HepG2 (cell line): ENCODE measurements around the gene PCYT2. TPM values are rescaled to one million over a fixed set of nuclear protein-coding genes. Genes with fewer than 3 reads are reported as not detected.
A peak's percentile ranks its signal among the peaks of the same experiment; 100 is the strongest.

Source experiments
- ATF7-NPFF ChIP-seq: sonication (generic); formaldehyde crosslinking; IDR thresholded peaks from 2 replicates; pipeline ENCODE4 v1.8.1; 2023; ENCODE audit warnings: mild to moderate bottlenecking, low read depth, missing genetic modification reagents, moderate library complexity
- GABPB1 ChIP-seq: IDR thresholded peaks from 2 replicates; pipeline ENCODE4 v1.6.1; 2016; ENCODE audit warnings: mild to moderate bottlenecking, missing genetic modification reagents, moderate library complexity, missing compliant biosample characterization
- MAFG ChIP-seq: sonication (generic); formaldehyde crosslinking; IDR thresholded peaks from 2 replicates; pipeline ENCODE4 v1.5.1; 2020; ENCODE audit warnings: mild to moderate bottlenecking, missing genetic modification reagents
- POLR2A ChIP-seq, 2 experiments: IDR thresholded peaks; 2 replicates each; pipeline ENCODE4 v1.6.1; 2011; ENCODE audit warnings: low read depth in 2 of 2, low read length in 2 of 2, mild to moderate bottlenecking in 1 of 2, moderate library complexity in 1 of 2; ENCODE audit not compliant: insufficient read depth in 1 of 2
- ZKSCAN5 ChIP-seq: sonication (generic); formaldehyde crosslinking; IDR thresholded peaks from 2 replicates; pipeline ENCODE4 v1.5.1; 2020; ENCODE audit warnings: mild to moderate bottlenecking, missing genetic modification reagents
- ZNF281 ChIP-seq: sonication (generic); formaldehyde crosslinking; IDR thresholded peaks from 2 replicates; pipeline ENCODE4 v1.4.0; 2020; ENCODE audit warnings: missing genetic modification reagents, borderline replicate concordance
- ZNF678 ChIP-seq: sonication (generic); formaldehyde crosslinking; IDR thresholded peaks from 2 replicates; pipeline ENCODE4 v1.4.0; 2020; ENCODE audit warnings: mild to moderate bottlenecking, missing genetic modification reagents
- ZNF768 ChIP-seq: sonication (generic); formaldehyde crosslinking; IDR thresholded peaks from 2 replicates; pipeline ENCODE4 v1.4.0; 2020; ENCODE audit warnings: missing genetic modification reagents
- polyA plus RNA-seq, 8 experiments: library from polyadenylated mRNA; depleted of rRNA in 3 of 8; stranded (reverse) in 7 of 8; unstranded in 1 of 8; fragments of >200 nt; fragmentation: Illumina TruSeq in 4 of 8; extraction: Trizol in 4 of 8; gene quantifications; 2 replicates each; pipeline versions ENCODE4 v1.2.1 to v1.2.3, GENCODE V29; 2011 to 2016; ENCODE audit warnings: low read depth in 4 of 8, missing spikeins in 1 of 8, mixed read lengths in 1 of 8; ENCODE audit not compliant: insufficient read depth in 1 of 8
- total RNA-seq, 5 experiments: library from RNA; depleted of rRNA; stranded (reverse); fragments of >200 nt; fragmentation: Illumina TruSeq; extraction: Trizol; gene quantifications; 2 replicates each; pipeline ENCODE4 v1.2.3, GENCODE V29; 2016; ENCODE audit warnings: low read depth in 1 of 5
- TF ChIP-seq, protein P1 (sequence below): sonication (generic); formaldehyde crosslinking; IDR thresholded peaks from 2 replicates; pipeline ENCODE4 v1.5.0; 2020; ENCODE audit warnings: mild to moderate bottlenecking, missing genetic modification reagents, borderline replicate concordance
- TF ChIP-seq, protein P2 (sequence below): sonication (generic); formaldehyde crosslinking; IDR thresholded peaks from 2 replicates; pipeline ENCODE4 v1.5.1; 2020; ENCODE audit warnings: mild to moderate bottlenecking, missing genetic modification reagents, moderate library complexity
- TF ChIP-seq, protein P3 (sequence below): sonication (generic); formaldehyde crosslinking; IDR thresholded peaks from 2 replicates; pipeline ENCODE4 v1.4.0; 2020; ENCODE audit warnings: missing genetic modification reagents
- TF ChIP-seq, protein P4 (sequence below): fragments of 450-650 bp; IDR thresholded peaks from 2 replicates; pipeline ENCODE4 v1.6.1; 2017

PCYT2 gene
- total and polyA plus RNA-seq, 2 of the 13 experiments (the other 11 are each of a cell fraction or from before 2014, with no cell fraction given): 147 to 297 TPM

DNA sequence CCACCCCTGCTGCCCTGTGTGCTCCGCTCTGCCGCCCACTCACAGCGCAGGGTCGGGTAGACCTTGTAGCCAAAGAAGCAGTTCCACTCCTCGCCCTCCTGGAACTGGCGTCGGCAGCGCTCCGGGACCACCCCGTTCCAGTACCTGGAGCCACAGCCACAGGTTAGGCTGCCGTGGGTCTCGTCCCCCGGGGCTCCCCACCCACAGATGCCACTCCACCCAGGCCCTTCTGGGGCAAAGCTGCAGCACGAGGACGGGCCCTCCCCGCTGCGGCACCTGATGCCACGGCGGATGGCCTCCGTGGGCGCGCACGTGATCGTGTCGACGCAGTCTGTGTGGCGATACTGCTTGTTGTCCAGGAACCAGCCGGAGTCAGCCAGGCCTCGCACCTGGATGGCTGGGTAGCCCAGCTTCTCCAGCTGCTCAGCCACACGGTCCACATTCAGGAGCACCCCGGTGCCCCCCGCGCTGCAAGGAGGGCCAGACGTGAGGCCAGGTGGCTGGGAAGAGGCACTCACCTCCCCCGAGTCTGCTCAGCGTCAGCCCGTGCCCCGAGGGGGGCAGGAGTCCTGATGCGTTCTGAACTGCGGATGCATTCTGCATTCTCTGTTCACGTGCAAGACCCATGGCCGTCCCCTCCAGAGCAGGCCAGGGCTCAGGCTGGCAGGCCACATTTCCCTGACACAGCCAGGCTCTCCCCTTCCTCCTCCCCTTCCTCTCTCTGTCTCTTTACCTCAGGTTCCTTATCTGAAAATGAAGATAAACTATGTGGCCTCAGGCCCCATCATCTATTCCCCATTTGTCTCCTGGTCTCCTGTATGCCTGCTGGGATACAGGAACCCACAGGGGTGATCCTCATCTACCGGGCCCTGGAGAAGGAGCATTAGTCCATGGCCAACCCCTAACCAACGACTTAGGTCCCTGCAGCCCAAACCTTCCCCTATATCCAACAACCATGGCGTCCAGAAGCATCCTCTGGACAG, 45.7 kb upstream of the PCYT2 start (continued):
- TF ChIP-seq, protein P1, sequence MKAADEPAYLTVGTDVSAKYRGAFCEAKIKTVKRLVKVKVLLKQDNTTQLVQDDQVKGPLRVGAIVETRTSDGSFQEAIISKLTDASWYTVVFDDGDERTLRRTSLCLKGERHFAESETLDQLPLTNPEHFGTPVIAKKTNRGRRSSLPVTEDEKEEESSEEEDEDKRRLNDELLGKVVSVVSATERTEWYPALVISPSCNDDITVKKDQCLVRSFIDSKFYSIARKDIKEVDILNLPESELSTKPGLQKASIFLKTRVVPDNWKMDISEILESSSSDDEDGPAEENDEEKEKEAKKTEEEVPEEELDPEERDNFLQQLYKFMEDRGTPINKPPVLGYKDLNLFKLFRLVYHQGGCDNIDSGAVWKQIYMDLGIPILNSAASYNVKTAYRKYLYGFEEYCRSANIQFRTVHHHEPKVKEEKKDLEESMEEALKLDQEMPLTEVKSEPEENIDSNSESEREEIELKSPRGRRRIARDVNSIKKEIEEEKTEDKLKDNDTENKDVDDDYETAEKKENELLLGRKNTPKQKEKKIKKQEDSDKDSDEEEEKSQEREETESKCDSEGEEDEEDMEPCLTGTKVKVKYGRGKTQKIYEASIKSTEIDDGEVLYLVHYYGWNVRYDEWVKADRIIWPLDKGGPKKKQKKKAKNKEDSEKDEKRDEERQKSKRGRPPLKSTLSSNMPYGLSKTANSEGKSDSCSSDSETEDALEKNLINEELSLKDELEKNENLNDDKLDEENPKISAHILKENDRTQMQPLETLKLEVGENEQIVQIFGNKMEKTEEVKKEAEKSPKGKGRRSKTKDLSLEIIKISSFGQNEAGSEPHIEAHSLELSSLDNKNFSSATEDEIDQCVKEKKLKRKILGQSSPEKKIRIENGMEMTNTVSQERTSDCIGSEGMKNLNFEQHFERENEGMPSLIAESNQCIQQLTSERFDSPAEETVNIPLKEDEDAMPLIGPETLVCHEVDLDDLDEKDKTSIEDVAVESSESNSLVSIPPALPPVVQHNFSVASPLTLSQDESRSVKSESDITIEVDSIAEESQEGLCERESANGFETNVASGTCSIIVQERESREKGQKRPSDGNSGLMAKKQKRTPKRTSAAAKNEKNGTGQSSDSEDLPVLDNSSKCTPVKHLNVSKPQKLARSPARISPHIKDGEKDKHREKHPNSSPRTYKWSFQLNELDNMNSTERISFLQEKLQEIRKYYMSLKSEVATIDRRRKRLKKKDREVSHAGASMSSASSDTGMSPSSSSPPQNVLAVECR (CRISPR knock-in tag): 0 out of 2 replicates have a peak, but pooled peaks have one; percentile 26
- TF ChIP-seq, protein P2, sequence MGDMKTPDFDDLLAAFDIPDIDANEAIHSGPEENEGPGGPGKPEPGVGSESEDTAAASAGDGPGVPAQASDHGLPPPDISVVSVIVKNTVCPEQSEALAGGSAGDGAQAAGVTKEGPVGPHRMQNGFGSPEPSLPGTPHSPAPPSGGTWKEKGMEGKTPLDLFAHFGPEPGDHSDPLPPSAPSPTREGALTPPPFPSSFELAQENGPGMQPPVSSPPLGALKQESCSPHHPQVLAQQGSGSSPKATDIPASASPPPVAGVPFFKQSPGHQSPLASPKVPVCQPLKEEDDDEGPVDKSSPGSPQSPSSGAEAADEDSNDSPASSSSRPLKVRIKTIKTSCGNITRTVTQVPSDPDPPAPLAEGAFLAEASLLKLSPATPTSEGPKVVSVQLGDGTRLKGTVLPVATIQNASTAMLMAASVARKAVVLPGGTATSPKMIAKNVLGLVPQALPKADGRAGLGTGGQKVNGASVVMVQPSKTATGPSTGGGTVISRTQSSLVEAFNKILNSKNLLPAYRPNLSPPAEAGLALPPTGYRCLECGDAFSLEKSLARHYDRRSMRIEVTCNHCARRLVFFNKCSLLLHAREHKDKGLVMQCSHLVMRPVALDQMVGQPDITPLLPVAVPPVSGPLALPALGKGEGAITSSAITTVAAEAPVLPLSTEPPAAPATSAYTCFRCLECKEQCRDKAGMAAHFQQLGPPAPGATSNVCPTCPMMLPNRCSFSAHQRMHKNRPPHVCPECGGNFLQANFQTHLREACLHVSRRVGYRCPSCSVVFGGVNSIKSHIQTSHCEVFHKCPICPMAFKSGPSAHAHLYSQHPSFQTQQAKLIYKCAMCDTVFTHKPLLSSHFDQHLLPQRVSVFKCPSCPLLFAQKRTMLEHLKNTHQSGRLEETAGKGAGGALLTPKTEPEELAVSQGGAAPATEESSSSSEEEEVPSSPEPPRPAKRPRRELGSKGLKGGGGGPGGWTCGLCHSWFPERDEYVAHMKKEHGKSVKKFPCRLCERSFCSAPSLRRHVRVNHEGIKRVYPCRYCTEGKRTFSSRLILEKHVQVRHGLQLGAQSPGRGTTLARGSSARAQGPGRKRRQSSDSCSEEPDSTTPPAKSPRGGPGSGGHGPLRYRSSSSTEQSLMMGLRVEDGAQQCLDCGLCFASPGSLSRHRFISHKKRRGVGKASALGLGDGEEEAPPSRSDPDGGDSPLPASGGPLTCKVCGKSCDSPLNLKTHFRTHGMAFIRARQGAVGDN (CRISPR knock-in tag): peak; percentile 53
- TF ChIP-seq ZNF768 (CRISPR knock-in tag) (peak; percentile 63; the same call in 1 of the 2 replicates), ZNF678 (CRISPR knock-in tag) (no peak), ZNF281 (CRISPR knock-in tag) (peak; percentile 24; the same call in 1 of the 2 replicates), ATF7-NPFF (CRISPR knock-in tag) (no peak), MAFG (CRISPR knock-in tag) (no peak), POLR2A (IDR thresholded peaks at IDR 0.05; ENCODE audit: insufficient read depth in 1 of 2, low read depth in 2 of 2, low read length in 2 of 2) (0 out of 4 replicates have a peak, but pooled peaks of 1 of the 2 experiments have one; percentile 25), ZKSCAN5 (CRISPR knock-in tag) (no peak), GABPB1 (CRISPR knock-in tag) (peak; percentile 17; the same call in 1 of the 2 replicates)
- TF ChIP-seq, protein P3, sequence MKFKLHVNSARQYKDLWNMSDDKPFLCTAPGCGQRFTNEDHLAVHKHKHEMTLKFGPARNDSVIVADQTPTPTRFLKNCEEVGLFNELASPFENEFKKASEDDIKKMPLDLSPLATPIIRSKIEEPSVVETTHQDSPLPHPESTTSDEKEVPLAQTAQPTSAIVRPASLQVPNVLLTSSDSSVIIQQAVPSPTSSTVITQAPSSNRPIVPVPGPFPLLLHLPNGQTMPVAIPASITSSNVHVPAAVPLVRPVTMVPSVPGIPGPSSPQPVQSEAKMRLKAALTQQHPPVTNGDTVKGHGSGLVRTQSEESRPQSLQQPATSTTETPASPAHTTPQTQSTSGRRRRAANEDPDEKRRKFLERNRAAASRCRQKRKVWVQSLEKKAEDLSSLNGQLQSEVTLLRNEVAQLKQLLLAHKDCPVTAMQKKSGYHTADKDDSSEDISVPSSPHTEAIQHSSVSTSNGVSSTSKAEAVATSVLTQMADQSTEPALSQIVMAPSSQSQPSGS: no peak
- TF ChIP-seq, protein P4, sequence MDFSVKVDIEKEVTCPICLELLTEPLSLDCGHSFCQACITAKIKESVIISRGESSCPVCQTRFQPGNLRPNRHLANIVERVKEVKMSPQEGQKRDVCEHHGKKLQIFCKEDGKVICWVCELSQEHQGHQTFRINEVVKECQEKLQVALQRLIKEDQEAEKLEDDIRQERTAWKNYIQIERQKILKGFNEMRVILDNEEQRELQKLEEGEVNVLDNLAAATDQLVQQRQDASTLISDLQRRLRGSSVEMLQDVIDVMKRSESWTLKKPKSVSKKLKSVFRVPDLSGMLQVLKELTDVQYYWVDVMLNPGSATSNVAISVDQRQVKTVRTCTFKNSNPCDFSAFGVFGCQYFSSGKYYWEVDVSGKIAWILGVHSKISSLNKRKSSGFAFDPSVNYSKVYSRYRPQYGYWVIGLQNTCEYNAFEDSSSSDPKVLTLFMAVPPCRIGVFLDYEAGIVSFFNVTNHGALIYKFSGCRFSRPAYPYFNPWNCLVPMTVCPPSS: no peak
